PC-9 (cell line): ENCODE results near the gene FAF1. TPM values are rescaled to one million over a fixed set of nuclear protein-coding genes. Genes with fewer than 3 reads are reported as not detected.

Experiments
- BruUV-seq: library from RNA; stranded (reverse); fragments of 400-500 nt; replicated peaks from 2 replicates; lab custom pipeline; 2021; lab: Mats Ljungman, UMichigan
- CTCF ChIA-PET: fragments of 300-600 bp; sonication (Branson Sonifier 250); formaldehyde crosslinking; loops from one replicate; lab custom pipeline; 2022; ENCODE audit warnings: antibody characterized with exemption; lab: Charles Lee
- POLR2A ChIA-PET: fragments of 300-600 bp; sonication (Branson Sonifier 250); formaldehyde crosslinking; loops from one replicate; lab custom pipeline; 2022; ENCODE audit warnings: antibody characterized with exemption; ENCODE audit not compliant: unreplicated experiment; lab: Charles Lee
- DNase-seq, 2 experiments: peaks; one replicate each; pipeline versions ENCODE4 v3.0.0 to v3.0.0-alpha.2; 2015 to 2022; ENCODE audit warnings: mixed read lengths in 1 of 2
- H2AFZ ChIP-seq: fragments of 200-600 bp; sonication (generic); 2 replicates; pipeline ENCODE4 v1.8.1; 2017; ENCODE audit warnings: antibody characterized with exemption
- H3F3A ChIP-seq: fragments of 200-600 bp; sonication (generic); 2 replicates; pipeline ENCODE4 v1.8.1; 2017; ENCODE audit warnings: antibody characterized with exemption, mild to moderate bottlenecking, low read depth; ENCODE audit not compliant: insufficient read depth
- H3K27ac ChIP-seq: fragments of 200-600 bp; sonication (generic); 2 replicates; pipeline ENCODE4 v1.6.1; 2016; ENCODE audit warnings: mixed run types
- H3K27me3 ChIP-seq: fragments of 200-600 bp; sonication (generic); 2 replicates; pipeline ENCODE4 v1.6.1; 2016; ENCODE audit warnings: low read depth, mixed run types; ENCODE audit not compliant: insufficient read depth
- H3K36me3 ChIP-seq: fragments of 200-600 bp; sonication (generic); 2 replicates; pipeline ENCODE4 v1.6.1; 2016; ENCODE audit warnings: low read depth, mixed run types
- H3K4me1 ChIP-seq: fragments of 200-600 bp; sonication (generic); replicated peaks from 2 replicates; pipeline ENCODE4 v1.6.1; 2016; ENCODE audit warnings: mixed run types; ENCODE audit not compliant: insufficient read depth
- H3K4me2 ChIP-seq: fragments of 200-600 bp; sonication (generic); 2 replicates; pipeline ENCODE4 v1.6.1; 2017; ENCODE audit warnings: mixed run types
- H3K4me3 ChIP-seq: fragments of 200-600 bp; sonication (generic); 2 replicates; pipeline ENCODE4 v1.6.1; 2016; ENCODE audit warnings: mixed run types
- H3K79me2 ChIP-seq: fragments of 200-600 bp; sonication (generic); 2 replicates; pipeline ENCODE4 v1.6.1; 2017; ENCODE audit warnings: low read depth, mixed run types
- H3K9me2 ChIP-seq: fragments of 200-600 bp; sonication (generic); 2 replicates; pipeline ENCODE4 v1.8.1; 2017; ENCODE audit warnings: mild to moderate bottlenecking; ENCODE audit not compliant: insufficient read depth
- H3K9me3 ChIP-seq: fragments of 200-600 bp; sonication (generic); 2 replicates; pipeline ENCODE4 v1.8.1; 2016; ENCODE audit warnings: low read depth; ENCODE audit not compliant: insufficient read depth
- H4K20me1 ChIP-seq: fragments of 200-600 bp; sonication (generic); 2 replicates; pipeline ENCODE4 v1.8.1; 2017; ENCODE audit not compliant: insufficient read depth
- EZH2 ChIP-seq: fragments of 200-600 bp; sonication (generic); IDR thresholded peaks from 2 replicates; pipeline ENCODE4 v1.8.0; 2017; ENCODE audit warnings: antibody characterized with exemption, low read depth
- intact Hi-C: fragments of 100-400 bp; cut with micrococcal nuclease; formaldehyde crosslinking; loops from one replicate; pipeline ENCODE4 v1.10.0; 2022; ENCODE audit not compliant: unreplicated experiment
- total RNA-seq: library from RNA; stranded (reverse); gene quantifications from 2 replicates; pipeline ENCODE4 v1.2.3, GENCODE V29; 2021
- TF ChIP-seq, protein P1 (sequence below): fragments of 200-600 bp; sonication (generic); conservative IDR thresholded peaks from 2 replicates; pipeline ENCODE4 v1.6.1; 2017; ENCODE audit warnings: mixed run types, antibody characterized with exemption, mild to moderate bottlenecking, moderate library complexity

The FAF1 gene
- total RNA-seq, 1 experiment from 2014 or later, result 105 TPM

DNA sequence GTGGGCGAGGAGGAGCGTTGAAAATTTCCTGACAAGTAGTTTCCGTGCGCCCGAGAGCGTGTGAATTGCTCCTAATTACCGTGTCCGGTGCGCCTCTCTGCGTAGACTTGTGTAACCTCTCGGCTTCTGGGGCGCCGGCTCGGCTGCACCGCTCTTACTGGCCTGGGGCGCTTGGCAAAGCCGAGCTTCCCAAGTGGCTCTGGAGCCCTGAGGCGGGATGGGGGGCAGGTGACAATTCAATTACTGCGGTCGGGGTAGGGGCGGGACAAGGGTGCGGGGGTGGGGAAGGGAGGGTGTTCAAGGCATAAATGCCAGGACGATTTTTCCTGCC, 536.4 kb downstream of the FAF1 start:
- Histone ChIP-seq H2AFZ (no peak overlapping the region), H3F3A (no peaks in the 10 kb centered on the region; the same call in 1 of the 2 replicates), H3K9me2 (no peaks in the 10 kb centered on the region), H3K9me3 (no peaks in the 10 kb centered on the region), H3K36me3 (no peaks in the 10 kb centered on the region), H3K4me3 (no peak overlapping the region), H3K27me3 (no peaks in the 10 kb centered on the region), H3K79me2 (no peaks in the 10 kb centered on the region), H3K27ac (no peak overlapping the region), H3K4me2 (peak overlapping the region; percentile 65; the same call in 1 of the 2 replicates), H3K4me1 (no peaks in the 10 kb centered on the region), H4K20me1 (no peaks in the 10 kb centered on the region)
- ChIA-PET POLR2A (no interaction called here), CTCF (no interaction called here)
- no TSS peak for BruUV-seq
- DNase-seq, result no peak
- TF ChIP-seq EZH2, result no peak
- TF ChIP-seq, protein P1, sequence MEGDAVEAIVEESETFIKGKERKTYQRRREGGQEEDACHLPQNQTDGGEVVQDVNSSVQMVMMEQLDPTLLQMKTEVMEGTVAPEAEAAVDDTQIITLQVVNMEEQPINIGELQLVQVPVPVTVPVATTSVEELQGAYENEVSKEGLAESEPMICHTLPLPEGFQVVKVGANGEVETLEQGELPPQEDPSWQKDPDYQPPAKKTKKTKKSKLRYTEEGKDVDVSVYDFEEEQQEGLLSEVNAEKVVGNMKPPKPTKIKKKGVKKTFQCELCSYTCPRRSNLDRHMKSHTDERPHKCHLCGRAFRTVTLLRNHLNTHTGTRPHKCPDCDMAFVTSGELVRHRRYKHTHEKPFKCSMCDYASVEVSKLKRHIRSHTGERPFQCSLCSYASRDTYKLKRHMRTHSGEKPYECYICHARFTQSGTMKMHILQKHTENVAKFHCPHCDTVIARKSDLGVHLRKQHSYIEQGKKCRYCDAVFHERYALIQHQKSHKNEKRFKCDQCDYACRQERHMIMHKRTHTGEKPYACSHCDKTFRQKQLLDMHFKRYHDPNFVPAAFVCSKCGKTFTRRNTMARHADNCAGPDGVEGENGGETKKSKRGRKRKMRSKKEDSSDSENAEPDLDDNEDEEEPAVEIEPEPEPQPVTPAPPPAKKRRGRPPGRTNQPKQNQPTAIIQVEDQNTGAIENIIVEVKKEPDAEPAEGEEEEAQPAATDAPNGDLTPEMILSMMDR, result no peak
- intact Hi-C loops, result no loop called here

DNA sequence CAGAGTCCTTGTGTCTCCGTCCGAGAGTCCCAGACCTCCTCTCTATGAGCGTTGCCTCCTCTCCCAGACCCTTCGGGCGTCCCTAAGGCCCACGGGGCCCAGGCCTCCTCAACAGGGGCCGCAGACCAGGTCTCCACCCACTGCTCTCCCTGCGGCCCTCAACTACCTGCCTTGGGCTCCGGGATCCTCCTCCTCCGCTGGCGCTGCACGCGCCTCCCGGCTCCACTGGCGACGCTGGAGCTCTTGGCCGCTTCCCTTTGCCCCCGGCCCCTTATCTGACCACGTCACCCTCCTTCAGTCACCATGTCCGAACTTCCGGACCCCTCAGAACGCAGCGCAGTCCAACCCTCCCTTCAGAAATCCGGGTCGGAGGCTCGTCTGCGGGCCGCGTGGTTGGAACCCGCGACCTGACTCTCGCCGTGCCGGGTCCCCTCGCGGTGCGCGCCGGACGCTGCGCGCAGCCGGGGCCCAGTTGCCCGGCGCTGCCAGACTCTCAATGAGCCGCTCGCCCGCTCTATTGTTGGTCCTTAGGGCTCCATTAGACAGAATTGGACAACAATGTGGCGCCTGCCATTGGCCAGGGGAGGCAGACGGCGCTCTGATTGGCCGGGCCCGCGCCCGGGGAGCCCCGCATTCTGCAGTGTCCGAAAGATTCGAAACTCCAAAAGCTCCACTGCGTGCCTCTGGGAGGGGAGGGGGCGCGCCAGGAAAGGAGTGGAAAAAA, 537.0 kb downstream of the FAF1 start, which contains the start of gene DMRTA2:
Gene DMRTA2, minus strand, starts transcription at position 498 of the 724 bp plus-strand sequence. CDS start 1,907 bp downstream, outside the sequence.
- Histone ChIP-seq H2AFZ (no peak within 1 kb of the TSS), H4K20me1 (no peaks in the 10 kb centered on the region), H3K4me3 (peak within 1 kb of the TSS; percentile 40; the same call in 1 of the 2 replicates), H3K9me2 (no peaks in the 10 kb centered on the region), H3K27me3 (no peaks in the 10 kb centered on the region), H3K36me3 (no peaks in the 10 kb centered on the region), H3K9me3 (no peaks in the 10 kb centered on the region), H3K79me2 (no peaks in the 10 kb centered on the region), H3K4me1 (no peaks in the 10 kb centered on the region), H3K4me2 (peak within 1 kb of the TSS; percentile 65), H3F3A (no peaks in the 10 kb centered on the region; the same call in 1 of the 2 replicates), H3K27ac (no peak within 1 kb of the TSS)
- ChIA-PET POLR2A (no interaction called here), CTCF (no interaction called here)
- intact Hi-C loops, result no loop called here
- no peak for TF ChIP-seq EZH2
- TF ChIP-seq, protein P1, result no peak
- no peak for DNase-seq
- no TSS peak for BruUV-seq

DNA sequence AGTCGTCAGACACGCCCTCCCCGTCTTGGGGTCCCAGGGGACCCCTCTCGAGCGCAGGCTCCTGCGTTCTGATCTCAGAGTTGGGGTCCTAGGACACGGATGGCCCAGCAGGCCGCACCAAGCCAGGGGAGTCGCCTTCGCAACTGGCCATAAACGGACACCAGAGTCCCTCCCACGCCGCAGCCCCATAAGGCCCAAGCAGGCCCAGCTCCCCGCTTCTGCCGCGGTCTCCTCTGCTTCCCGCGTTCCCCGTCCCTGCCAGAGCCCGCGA, 537.5 kb downstream of the FAF1 start:
- H3K9me2 ChIP-seq, result no peaks in the 10 kb centered on the region
- no peaks in the 10 kb centered on the region for H3K9me3 ChIP-seq
- no peak for DNase-seq
- no peaks in the 10 kb centered on the region for H3K79me2 ChIP-seq
- no peak overlapping the region for H3K4me3 ChIP-seq
- no peaks in the 10 kb centered on the region for H3K4me1 ChIP-seq
- CTCF ChIA-PET, result no interaction called here
- intact Hi-C loops, result no loop called here
- no peak overlapping the region for H3K27ac ChIP-seq
- no TSS peak for BruUV-seq
- H4K20me1 ChIP-seq, result no peaks in the 10 kb centered on the region
- H2AFZ ChIP-seq, result no peak overlapping the region
- no peak overlapping the region for H3K4me2 ChIP-seq
- no peaks in the 10 kb centered on the region for H3K36me3 ChIP-seq
- POLR2A ChIA-PET, result no interaction called here
- no peaks in the 10 kb centered on the region for H3K27me3 ChIP-seq
- no peaks in the 10 kb centered on the region; the same call in 1 of the 2 replicates for H3F3A ChIP-seq
- TF ChIP-seq EZH2, result no peak
- TF ChIP-seq, protein P1, result no peak
